SK-N-DZ (cell line): Measurements from ENCODE around the gene ITGA11.
A peak's percentile ranks its signal among the peaks of the same experiment; 100 is the strongest.

Source experiments
- DNase-seq: peaks from one replicate; pipeline ENCODE4 v3.0.0-alpha.2; 2015; ENCODE audit warnings: low spot score

Gene ITGA11

DNA sequence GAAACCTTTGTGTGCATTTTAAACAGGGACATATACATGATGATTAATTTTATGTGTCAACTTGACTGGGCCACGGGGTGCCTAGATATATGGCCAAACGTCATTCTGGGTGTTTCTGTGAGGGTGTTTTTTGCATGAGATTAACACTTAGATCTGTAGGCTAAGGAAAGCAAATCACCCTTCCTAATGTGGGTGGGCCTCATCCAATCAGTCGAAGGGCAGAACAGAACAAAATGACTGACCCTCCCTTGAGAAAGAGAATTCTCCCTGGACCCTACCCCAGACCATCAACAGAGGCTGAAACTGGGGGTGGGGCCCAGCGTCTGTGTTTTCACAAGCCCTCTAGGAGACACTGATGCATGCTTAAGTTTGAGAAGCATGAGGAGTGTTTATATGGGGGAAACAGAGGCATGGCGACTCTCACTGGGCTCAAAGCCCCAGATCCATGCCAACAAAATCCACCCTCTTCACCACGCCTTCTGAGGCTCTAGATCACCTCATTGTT, 56.2 kb downstream of the ITGA11 start:
- DNase-seq: no peak

DNA sequence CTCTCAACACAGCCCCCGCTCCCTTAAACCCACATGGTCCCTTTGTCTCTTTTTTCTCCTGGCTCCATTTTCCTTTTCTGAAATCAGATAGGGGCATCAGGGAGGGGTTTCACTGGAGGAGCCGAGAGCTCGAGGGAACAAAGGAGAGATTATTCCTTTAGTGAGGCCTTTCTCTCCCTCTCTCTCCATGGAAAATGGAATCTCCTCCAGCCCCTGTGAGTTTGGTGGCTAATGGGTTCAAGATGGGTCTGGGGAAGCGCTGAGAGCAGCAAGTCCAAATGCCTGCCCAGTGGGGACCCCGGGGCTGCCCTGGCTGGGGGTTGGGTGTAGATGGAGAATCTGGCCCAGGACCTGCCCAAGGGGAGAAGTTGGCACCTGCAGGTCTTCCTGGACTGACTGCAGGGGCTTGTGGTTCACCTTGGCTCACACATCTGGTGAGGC, 56.8 kb downstream of the ITGA11 start:
- DNase-seq: no peak

DNA sequence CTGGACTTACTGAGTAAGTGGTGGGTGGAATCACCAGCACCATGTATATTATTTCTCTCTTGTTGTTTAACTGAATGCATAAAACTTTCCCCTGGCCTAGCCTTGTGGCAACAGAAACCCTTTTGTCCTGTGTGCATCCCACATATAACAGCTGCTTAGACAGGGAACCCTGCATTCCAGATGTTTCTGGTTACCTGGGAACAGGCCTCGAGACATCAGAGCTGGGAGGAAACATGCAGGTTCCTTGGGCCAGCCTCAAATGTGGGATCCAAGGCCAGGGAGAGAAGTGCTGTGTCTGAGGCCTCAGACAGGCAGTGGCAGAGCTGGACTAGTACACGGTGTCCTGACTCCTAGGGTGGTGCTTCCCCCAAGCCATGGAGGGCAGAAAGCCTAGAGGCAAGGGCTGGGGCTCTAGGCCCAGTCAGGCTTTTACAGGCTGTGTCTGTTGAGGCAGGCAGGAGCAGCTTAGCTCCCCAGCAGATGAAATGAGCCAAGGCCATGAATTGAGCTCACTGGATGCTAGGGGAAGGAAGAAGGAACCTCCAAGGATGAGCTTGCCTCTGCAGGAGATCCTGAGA, 57.7 kb downstream of the ITGA11 start:
- no peak for DNase-seq

DNA sequence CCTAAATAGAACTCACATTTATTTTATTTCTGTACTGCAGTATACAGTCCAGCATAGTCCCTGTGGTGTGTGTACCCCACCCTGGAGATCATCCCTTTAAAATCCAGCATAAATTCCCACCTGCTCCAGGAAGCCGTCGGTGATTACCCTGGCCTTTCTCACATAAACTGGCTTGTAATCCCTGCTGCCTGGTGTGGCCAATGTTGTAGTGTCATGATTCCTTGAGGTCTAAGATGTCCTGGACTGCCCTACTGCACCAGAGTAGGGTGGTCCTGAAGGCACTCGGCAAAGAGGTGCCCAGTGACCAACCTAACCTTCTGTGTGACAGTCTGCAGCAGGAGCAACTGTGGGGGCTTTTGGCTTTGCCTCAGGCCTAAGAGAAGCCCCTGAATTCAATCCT, 58.9 kb downstream of the ITGA11 start:
- DNase-seq: no peak

DNA sequence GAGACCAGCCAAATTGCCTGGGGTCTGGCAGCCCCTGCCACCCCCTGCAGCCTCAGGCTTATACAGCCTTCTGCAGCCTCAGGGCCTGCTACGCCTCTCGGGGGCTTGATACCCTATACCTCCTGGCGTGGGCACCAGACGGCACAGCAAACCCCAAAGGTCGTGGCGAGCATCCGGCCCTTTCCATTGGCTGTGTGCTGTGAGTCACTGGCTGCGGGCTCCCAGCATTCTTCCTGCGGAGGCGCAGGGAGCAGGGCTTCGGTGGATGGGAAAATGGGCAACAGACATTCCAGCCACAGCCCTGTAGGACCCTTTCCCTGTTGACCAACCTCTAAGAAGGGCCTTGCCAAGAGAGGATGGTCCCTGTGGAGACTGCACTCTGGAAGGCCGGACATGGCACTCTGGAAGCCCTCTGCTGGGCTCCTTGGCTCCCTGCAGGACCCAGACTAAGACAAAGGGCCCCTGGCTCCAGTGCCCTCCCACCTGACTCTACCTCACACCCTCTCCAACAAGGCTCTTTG, 59.6 kb downstream of the ITGA11 start:
- no peak for DNase-seq

DNA sequence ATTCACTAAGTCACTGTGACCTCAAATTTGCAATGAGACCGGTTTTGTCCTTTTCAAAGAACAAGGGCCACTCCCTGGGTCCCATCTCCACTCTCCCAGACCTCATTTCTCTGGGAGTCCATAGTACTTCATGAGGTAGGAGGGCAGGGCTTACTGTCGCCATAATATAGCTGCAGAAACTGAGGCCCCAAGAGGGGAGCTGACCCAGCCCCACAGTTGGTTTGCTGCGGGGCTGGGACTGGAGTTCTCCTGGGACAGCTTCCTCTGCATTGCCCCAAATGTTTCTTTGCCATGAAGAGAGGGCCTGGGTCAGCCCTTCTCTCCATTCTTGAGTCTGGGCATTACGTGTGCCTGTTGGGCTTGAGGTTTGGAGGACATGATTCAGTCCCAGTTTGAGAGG, 60.1 kb downstream of the ITGA11 start:
- no peak for DNase-seq

DNA sequence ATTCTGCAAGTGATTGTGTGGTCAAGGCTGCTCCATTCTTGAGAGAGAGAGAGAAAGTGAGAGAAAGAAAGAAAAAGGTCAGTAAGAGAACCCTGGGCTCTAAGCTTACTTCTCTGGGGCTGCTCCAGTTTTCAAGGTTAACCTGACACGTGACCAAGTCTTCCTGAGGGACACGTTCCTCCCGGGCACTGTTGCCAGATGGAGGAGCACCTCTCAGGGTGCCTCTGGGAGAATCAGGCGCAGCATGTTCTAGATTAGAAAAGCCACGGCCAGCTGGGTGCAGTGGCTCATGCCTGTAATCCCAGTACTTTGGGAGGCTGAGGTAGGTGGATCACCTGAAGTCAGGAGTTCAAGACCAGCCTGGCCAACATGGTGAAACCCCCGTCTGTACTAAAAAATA, 60.8 kb downstream of the ITGA11 start:
- DNase-seq: no peak

DNA sequence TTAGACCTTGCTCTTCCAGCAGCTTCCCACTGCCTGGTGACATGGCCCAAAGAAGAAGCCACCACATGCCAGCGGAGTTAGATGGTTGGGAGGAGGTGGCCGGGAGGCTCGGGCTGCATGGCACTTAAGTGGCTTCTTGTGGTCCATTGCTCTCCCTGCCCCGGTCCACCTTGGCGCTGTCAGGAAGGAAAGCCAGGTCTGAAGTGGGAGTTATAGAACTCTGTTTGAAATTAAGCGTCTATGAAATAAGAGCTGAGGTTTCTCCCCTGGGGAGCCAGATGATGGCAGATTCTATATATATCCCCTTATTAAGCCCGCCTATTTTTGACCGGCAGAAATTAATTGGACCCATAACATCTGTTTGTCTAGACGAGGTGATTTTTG, 61.2 kb downstream of the ITGA11 start:
- DNase-seq: no peak

DNA sequence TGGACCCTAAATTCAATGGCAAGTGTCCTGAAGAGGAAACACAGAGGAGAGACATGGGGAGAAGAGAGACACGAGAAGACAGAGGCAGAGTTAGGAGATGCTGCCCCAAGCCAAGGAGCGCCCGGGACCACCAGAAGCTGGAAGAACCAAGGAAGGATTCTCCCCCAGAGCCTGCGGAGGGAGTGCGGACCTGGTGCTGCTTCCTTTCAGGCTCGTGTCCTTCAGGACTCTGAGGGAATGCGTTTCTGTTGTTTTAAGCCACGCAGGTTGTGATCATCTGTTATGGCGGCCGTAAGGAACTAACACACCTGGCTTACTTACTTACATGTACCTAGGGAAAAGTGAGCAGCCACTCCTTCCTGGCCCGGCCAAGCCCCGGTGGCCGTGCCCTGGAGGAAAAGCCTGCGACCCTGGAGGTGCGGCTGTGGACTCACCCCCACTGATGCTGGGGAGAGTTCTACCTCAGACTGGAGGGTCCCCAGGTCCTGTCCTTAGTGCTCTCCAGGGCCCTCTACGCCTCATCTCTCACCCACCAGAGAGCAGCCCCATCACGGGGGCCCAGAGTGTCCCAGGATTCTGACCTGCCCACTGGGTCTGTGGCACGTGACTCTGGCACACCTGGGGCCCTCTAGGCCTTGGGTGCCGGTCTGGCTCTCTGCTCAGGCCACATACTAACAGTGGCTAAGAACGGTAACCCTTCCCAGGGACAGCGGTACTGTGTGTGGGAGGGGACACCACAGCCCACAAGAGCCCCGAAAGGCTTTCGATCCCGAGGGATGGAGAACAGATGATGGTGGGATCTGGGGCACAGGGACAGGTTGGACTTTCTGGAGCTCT, 61.8 kb downstream of the ITGA11 start:
- DNase-seq: no peak

DNA sequence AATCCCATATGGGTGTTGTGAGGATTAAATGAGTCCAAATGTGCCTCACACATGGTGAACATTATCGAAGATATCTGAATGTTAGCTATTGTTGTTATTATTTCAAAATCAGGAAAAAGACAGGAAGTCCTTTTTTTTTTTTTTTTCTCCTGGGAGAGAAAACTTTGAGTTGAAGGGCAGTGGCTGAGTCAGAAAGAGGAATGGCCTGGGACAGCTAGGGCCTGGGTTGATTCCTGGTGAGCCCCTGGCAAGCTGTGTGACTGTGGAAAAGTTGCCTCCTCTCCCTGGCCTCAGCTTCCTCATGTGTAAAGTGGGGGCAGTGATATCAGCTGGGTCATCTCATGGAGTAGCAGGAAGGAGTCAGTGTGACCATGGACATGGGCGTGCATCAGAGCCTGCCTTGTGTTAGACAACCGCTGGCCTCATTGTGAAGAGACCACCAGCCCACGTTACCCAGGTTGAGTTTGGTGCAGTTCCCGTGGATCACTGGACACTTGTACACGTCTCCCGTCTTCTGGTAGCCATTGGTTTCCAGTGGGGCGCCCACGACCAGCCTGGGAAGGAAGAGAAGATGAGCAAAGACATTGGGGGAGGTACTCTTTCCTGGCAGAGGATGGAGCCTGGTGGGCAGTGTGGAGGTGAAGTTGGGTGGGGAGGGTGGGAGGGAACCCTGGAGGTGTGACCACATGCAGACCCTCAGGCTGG, 63.1 kb downstream of the ITGA11 start:
- DNase-seq: no peak

DNA sequence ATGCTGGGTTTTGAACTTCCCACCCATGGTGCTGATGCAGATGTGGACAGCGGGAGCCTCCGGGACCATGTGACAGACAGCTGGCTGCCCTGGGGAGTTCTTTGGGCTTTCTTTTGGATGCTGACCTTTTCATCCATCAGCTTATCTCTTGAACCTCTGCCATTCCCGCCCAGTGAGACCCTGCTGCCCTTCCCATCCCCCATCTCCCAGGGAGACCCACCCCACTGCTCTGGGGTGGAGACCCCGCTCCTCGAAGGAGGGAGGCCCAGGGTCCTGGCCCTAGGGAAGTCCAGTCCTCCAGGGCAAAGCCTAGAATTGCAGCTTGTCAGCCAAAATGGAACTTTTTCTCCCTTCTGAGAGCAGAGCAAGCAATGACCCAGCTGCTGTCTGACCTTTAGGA, 64.0 kb downstream of the ITGA11 start:
- no peak for DNase-seq

DNA sequence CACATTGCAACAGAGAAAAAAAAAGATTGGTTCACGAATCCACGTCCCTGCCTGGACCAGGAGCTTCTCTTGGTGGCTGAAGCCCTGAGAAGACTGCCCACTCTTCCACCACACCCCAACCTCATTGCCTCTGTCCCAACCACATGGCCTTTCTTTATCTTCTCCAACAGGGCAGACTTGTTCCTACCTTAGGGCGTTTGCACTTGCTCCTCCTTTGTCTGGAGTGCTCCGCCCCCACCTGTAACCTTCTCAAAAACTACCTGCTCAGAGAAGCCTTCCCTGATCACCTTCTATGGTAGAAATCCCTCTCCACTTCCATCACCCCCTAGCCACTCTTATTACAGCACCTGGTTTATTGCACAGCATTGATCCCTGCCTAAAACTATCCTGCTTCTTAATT, 64.7 kb downstream of the ITGA11 start:
- no peak for DNase-seq

DNA sequence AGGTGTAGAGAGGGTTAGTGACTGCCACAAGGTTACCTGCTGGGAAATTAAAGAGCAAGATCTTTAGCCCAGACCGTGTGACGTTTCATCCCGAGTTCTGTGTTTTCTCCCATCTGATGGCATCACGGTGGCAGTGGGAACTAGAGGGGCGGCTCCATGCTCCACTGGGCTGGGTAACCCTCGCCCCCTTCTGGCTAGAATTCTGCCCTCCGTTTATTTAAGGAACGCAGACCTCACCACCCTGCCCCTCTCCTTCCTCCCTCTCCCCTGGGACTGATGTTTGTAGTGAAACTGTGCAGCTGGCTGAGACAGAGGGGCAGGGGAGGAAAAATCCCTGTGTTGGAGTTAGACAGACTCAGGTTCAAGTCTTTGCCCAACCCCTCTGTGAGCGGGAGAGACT, 65.6 kb downstream of the ITGA11 start:
- no peak for DNase-seq

DNA sequence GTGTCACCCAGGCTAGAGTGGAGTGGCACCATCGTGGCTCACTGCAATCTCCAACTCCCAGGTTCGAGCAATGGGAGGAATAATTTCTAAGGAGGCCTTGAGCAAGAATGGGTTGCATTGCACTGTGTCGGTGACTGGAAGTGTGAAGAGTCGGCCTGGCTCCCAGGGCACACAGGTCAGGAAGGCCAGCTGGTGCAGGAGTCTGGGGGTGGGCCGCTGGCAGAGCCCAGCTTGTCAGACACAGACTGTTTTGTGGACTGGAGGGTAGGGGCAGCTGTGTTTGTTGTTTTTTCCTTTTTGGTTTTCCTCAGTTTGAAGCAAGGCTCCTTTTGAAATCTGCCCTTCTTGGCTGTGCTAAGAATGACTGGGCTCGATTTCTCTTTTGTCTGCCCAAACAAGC, 66.2 kb downstream of the ITGA11 start:
- DNase-seq: no peak

DNA sequence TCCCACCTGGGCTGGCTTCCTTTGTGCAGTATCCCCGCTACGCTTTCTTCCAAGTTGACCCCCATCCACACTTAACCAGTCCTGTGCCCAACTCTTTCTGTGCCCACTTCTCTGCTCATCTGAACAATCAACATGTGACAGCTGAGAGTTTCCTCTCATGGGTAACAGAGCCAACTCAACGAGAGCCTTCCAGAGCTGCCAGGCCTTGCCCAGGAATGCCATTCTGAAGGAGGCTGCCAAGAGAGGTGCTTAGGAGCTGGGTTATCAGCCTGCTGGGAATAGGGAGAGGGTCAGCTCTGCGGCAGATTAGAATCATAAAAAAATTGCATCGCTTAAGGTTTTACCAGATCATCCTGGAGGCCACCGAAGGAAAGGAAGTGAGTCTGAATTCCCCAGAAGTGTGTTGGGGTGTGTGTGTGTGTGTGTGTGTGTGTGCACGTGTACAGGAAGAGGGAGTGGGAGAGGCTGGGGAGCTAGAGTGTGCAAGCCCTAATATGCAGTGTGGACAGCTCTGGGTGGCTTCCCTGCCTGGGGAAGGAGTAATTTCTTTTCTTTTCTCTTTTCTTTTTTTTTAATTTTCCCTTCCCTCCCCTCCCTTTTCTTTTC, 66.7 kb downstream of the ITGA11 start:
- no peak for DNase-seq

DNA sequence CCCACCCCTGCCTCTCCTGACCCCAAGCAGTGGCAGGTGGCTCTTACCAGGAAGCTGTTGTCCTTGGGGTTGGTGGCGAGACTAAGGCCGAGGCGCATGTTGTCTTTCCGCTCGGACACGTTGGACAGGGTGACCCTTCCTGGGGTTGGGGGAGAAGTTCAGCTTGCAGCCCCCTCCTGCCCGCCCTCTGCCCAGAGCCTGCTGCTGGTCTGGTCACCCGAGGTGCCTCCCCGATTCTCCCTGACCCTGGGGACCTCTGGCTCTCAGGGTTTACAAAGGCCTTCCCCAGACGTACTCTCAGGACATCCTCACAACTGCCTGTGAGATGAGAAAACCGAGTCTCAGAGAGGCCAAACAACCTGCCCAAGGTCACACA, 67.3 kb downstream of the ITGA11 start:
- no peak for DNase-seq

DNA sequence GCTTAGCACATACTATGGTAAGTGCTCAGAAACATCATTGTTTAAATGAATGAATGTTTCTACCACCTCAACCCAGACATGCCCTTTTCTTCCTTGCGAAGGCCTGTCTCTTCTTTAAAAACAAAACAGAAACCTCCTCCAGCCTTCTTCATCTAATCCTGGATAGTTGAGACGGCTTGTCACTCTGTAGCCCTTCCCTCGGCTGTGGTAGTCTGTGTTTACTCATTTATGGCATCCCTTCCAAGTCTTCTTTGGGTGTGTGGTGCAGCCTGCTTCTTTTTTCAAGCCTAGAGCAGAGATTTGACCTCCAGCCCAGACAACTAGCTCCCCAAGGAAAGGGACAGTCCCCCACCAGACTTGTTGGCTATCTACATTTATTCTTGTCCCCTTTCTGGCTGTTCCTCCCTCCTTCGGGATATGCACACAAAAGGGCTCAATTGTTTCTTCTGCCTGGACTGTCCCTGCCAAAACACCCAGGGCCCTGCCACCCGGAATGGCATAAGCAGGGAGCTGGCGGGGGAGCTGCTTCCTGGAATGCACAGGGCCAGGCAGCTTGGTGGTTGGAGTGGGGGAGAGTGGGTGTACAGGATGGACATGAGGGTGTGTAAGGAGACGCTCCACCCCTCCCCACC, 67.8 kb downstream of the ITGA11 start:
- DNase-seq: no peak

DNA sequence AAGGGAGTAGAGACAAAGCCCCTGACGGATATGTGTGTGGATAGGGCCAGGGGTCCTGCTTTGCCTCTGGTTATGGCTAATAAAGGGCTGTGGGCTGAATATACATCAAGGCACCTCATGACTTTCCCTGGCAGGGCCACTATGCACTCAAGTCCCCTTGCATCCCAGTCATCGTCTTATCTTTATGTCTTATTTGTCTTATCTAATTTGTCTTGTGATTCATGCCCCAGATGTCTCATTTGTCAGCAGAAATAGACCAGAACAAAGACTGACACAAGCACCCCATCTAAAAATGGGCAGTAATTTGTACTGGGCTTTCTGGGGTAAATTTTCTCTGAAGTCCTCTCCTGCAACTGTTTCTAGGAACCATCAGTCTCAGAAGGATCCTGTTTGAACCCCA, 68.6 kb downstream of the ITGA11 start:
- DNase-seq: peak; percentile 29

DNA sequence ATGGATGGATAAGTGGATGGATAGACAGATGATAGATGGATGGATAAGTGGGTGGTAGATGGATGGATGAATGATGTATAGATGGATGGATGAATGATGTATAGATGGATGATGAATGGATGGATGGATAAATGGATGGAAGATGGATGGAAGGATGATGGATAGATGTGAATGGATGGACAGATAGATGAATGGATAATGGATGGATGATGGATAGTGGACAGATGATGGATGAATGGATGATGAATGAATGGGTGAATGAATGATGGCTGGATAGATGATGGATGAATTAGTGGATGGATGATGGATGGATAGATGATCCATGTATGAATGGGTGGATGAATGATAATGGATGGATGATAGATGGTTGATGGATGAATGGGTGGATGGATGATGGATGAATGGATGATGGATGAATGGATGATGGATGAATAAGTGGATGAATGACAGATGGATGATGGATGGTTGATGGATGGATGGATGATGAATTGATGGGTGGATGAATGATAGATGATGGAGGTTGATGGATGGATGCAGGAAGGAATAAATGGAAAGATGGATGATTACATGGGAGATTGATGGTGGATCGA, 69.3 kb downstream of the ITGA11 start:
- no peak for DNase-seq

DNA sequence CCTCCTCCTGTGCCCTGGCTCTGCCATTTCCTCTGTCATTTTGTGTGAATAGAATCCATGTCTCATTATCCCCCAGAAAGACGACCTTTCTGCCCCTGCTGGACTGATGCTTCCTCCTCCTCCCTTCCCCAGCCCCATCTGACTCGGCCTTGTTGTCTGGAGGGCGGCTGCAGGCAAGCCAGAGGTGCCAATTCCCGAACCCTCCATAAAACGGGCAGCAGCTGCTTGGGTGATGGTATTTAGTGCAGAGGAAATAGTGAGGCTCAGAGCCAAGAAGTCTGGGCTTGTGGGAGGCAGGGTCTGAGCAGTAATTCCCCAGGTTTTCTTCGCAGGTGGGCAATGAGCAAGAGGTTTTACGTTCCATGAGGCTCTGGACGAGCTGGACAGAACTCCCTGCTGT, 71.2 kb downstream of the ITGA11 start:
- DNase-seq: no peak

DNA sequence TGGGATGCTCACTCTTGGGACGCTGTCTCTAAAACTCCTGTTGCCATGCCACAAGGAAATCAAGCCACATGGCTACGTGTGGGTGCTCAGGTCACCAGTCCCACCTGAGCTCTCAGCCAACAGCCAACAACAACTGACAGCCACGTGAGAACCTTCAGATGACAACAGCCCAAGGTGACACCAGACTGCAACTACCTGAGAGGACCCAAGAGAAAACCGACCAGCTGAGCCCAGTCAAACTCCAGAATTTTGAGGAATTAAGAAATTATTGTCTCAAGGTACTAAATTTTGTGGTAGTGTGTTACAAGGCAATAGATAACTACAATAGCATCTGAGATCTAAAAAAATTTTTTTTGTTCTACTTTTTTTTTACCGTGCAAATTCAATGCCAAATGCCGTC, 75.2 kb downstream of the ITGA11 start:
- no peak for DNase-seq
